HG03159 (cell line): Measurements from ENCODE around the gene ARL15.

Experiments used
- ATAC-seq: cut with Tn5 transposase; IDR thresholded peaks from one replicate; pipeline ENCODE4 v1.9.1; 2021; ENCODE audit warnings: mild to moderate bottlenecking, moderate library complexity; ENCODE audit not compliant: unreplicated experiment

Gene ARL15

DNA sequence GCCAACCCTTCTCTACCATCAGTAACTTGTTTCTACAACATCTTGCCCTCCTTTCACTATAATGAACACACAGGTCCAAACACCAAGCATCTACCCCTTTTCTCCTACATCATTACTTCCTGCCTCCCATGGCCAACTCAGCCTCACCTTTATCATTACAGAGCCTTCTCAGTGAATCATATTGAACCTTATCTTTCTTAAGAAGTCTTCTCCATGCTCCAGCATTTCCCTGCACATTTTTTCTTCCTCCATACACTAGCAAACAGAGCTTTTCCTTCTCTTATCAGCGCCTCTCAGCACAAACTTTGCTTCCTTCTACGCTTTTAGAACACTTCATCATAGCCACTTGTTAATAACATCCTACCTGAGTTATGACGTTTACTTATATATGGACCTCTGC is 148.2 kb downstream of the ARL15 start:
- ATAC-seq = no peak

DNA sequence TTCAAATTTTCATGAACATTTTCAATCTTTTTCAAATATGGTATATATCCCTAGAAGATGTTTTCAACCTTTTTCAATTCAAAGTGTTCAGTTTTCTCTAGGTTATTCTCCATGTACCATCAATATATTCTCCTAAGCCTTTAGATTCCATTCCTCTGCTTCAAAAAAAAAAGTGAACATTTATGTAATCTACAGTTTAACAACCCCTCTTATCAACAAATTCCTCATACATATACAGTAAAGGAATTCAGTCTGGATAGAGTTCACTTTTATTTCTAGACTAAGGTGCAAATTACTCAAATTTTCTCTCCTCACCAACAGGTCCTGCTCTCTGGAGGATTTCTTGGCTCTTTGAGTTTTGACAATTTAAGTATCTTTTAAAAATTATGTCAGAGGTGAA is 150.0 kb downstream of the ARL15 start:
- ATAC-seq = no peak

DNA sequence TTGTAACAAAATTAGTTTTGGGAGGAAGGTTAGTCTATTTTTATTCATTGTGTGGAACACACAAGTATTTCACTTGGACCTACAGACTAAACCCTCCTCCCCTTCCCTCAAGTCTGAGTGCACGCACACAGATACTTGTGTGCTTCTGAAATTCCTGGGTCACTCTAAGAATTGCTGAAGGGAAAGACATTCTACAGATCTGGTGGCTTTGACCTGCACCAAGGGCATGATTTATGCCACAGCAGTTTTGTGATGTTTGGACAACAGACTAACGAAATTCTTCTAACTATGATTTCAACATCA is 150.5 kb downstream of the ARL15 start:
- peak; percentile 7 for ATAC-seq

DNA sequence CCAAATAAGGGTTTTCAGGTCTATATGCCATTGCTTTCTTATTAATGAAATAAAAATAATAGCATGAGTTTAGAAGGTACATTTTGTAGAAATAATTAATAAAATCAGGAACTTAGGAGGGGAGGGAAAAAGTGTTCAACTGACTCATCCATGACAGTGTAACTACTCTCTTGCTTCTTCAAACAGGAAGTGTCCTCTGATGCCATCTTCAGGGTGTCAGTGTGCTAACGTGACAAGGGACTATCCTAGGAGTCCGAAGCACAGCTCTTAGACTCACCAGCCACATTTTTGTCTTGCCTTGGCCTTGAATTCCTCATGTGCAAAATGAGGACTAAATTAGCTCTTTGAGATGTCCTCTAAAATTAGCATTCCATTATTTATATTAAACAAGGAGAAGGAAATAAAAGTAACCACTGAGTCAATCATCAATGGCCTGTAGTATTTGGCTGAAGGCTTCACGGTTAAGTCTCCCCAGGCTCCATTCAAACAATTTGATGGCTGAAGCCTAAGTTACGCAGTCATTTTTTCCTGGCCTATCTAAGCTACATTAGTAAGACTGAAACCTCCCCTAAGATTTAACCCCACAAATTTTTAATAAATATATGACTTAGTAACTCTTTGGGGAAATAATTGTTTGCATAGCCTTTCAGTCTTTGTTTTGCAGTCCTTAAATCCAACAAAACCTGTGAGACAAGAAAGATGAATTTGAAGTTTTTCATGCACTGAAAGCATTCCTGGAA is 151.1 kb downstream of the ARL15 start:
- peak; percentile 70 for ATAC-seq

DNA sequence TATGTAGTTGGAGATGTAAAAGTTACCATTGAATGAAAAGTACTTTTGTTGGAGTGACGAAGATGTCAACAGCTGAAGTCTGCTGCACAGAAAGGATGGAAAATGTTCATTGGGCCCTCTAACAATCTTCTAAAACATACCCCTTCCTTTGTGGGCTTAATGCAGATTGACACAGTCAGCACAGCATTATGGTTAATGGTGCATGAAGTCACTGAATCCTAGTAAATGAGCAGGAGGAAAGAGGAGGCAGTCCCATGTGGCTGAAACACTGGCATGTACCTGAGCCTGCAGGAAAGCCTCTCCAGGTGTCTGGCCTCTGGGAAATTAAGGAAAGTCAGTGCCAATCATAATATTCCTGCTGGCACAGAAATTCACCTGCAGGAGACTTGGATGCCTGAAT is 153.8 kb downstream of the ARL15 start:
- ATAC-seq = no peak

DNA sequence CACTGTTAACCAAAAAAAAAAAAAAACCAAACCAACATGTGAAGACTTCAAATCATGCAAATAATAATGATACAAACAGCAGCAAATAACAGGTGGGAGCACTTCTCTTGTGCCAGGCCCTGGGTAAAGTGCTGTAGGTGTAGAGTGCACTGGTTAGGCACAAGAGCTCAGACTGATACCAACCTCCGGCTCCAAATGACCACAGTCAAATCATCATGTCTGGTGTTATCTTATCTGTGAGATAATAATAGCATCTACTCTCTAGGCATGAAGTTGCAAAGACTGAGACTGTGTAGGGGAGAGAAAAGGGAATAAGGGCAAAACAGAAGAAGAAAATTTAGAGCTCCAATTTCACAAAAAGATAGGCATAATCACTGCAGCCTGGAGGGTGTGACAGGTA is 159.5 kb downstream of the ARL15 start:
- no peak for ATAC-seq

DNA sequence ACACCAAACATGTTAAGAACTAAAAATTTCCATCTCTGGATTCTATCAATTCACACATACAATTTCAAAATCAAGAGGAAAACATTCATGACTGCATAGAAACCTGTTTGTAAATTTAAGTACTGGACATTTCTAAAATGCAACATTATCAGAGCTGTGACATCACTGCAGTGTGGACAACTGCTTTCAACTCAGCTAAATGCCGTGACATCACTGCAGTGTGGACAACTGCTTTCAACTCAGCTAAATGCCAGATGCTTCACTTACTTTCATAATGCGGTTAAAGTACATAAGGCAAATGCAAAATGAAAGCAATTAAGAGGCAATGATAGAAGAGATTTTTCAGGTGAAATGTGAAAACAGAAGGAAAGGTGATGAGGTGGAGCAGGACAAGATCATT is 161.5 kb downstream of the ARL15 start:
- no peak for ATAC-seq

DNA sequence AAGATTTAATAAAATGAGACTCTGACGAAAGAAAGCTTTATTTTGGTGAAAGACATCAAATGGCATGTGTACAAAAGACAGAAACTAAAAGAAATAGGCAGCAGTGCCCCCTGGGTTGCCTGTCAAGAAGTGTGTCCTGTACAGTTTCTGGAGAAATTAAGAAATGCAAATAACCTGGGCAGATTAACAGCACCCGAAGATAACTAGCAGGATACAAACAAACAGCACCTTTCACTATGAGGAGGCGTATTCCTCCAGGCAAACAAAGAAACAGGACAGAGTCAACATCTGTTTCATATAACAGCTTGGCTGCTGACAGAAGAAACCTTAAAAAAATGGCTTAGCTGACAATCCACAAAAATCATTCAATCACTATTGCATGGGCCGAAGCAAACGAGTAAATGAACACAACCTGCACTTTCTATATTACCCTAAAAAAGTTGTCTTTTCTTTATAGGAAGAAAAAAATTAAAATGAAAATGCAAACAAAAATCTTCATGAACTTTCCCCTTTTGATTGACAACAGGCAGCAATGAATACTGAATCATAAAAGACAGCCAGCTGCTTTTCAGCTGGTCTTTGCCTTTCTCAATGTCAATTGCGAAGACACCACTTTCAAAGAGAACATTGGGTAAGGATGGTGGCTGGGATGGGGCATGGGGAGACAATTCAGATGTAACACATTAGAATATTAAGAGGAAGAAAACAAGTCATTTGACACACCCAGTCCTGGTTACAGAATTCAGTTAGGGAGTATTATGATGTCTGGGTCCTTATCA is 162.1 kb downstream of the ARL15 start:
- ATAC-seq = no peak

DNA sequence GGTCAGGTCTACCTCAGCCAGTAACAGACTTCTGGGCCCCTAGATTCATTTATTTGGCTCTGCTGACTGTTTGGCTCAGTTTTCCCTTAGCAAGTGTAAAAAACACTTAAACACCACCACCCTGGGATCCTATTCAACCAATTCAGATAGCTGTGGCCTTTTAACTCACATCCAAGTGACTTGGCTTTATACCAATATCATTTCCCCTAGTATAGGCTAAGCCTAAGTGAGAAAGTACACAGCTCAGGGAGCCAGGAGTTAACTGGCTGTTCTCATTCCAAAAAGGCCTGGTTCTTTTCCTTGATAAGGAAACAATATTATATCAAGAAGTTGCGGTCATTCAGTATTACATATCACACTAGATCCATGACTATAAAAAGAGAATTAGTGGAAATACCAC is 163.5 kb downstream of the ARL15 start:
- no peak for ATAC-seq

DNA sequence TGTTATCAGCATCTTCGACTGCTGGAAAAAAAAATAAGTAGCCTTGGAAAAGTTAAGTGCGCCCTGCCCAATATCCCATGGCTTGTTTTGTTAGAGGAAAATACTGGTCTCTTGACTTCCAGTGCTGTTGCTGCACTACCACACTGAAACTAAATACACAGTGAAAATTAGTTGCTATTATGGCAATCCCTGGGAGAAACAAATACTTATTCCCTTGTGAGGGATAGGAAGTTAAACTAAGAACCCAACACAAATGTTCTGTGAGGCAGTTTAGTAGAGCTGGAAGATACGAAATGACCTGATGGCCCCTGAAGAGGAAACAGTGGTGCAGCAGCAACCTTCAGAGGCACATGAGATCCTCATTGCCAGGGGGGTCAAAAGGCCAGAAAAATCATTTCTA is 164.0 kb downstream of the ARL15 start:
- no peak for ATAC-seq

DNA sequence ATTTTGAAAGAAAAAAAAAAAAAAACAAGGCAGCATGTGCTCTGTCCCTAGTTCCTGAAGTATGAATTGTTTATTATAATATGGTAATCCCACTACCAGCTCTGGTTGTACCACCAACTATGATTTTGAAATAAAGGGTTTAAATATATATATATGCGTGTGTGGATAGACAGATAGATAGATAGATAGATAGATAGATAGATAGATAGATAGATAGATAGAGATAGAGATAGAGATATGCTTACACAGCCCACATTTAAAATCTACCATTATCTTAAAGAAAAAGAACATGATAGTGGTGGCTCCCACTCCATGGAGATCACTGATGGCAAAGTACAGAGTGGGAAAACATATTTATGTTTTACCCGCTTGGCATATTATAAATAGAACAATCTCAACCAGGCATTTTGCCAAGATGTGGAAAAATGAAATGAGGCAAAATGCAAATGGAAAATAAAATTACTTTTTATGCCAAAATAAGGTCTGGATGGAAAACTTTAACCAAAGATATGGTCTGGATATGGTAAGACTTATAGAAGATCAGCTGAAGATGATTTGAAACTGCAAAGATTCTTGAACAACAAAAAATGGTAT is 170.0 kb downstream of the ARL15 start:
- ATAC-seq = no peak

DNA sequence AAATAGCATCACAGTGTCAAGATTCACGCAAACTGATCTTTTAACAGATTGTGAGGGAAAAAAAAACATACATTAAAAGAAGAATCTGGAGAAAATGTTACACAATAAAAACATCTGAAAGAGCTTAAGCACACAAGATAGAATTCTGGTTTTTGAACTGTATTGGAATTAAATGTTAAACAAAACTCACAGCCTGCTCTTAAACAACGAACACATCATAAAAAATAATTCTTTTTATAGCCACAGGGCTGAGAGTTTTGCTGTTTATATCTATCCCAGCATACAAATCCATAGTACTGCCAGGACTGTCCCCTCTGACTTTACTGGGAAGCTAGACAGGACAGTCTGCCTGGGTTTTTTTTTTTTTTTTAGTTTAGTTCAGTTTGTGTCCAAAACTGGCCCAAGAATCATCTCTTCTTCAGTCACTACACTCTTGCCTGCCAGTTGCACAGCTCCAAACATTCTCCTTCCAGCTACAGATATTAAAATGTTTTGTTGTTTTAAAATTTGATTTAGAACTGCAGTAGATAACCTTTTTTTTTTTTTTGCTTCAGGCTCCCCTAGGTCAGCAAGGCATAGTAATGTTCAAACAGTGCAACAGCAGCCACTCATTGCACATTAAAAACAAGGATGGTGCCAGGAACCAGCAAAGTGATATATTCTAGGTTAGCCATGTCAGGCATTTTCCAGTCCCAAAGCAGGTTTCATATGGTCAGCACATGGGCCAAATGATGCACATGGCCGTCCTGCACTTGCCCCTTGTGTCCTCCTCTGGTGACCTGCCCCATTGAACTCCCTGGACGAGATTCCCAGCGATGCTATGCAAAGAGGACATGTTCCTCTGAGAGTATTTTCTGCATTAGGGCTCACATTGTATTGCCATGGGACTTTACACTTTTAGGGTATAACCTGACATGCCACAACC is 173.6 kb downstream of the ARL15 start:
- ATAC-seq = no peak

DNA sequence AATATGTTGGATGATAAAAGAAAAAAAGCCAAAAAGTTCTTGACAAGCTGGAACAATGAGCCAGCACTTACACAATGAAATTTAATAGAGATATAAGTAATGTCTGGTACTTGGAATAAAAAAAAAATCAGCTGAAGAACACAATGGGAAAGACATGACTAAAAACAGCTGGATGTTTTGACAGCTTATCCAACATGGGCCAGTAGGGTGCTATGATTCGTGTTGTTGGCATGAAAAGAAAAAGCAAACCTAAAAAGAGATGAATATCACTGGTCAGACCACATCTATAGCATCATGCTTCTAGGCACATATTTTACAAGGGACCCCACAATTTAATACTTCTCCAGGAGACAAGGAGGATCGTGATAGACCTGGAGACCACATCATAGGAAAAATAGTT is 175.3 kb downstream of the ARL15 start:
- no peak for ATAC-seq

DNA sequence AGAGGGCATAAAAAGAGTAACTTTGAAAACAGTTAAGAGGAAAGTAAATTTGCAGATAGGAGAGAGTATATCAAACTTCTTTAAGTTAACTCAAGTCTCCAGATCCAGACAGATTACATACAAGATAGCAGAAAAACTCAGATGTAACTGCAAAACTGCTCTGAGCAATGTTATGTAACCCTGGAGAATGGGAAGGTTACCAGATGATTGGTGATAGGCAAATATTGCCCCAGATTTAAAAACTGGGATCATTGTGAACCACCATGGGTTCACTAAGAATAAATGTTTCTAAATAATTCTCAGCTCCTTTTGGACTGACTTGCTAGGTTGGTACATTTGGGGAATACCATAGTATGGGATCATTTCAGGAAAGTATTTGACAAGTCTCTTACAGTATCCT is 176.5 kb downstream of the ARL15 start:
- no peak for ATAC-seq

DNA sequence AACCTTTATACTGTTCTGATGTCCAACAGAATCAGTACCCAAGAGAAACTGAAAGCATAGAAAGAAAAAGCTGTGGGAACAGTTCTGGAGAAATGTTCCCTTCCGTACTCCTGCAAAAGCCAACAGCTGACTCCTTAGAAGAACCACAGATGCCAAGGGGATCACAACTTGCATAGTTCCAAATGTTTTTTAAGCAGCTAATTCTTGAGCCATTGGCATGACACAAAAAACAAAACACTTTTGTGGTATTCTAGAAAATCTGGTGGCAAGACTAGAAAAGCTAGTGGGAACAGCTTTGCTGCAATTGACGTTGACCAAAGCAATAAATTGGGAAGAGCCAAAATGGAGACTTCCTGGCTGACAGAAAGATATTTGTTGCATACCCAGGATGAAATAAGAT is 189.9 kb downstream of the ARL15 start:
- ATAC-seq = no peak

DNA sequence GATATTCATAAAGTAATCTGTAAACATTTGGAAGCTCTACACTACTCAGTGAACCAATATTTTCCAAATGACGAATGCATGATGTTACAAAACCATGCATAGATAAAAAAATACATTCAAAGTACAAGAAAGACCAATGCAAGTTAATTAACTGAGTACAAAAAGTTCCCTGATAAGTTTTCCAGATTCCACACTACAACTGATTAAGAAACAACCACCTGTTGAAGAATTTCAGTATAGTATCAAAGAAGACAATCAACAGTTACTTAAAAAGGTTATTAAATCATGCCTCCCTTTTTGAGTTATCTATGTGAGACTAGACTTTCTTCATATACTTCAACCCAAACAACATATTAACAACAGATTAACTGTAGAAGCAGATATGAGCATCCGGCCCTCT is 192.4 kb downstream of the ARL15 start:
- no peak for ATAC-seq

DNA sequence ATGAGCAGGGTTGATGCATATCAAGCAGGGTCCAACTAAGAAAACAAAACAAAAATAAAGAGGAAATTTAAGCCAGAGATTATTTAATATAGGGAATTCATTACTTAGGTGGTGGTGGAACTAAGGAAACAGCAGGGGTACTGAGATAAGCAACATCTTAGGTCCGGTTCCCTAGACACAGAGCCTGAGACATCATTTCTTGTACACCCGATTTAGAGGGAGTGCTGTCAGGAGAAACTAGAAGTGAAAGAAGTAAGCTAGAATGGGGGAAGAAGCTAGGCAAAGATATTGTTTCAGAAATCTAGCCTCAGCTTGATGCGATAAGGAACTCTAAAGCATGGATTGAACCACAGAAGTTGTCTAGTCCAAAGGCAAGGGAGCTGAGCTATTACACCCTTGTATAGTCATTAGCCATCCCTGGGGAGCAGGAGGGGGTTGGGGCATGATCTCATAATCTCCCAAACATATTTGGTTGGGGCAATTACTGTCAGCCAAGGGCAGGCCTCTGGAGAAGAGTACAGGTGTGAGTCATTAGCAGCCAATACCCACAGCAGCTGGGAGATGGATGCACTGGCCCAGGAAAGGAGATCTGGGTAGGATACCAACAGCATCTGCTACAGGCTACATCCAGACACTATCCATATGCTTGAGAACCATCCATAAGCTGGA is 194.5 kb downstream of the ARL15 start:
- no peak for ATAC-seq

DNA sequence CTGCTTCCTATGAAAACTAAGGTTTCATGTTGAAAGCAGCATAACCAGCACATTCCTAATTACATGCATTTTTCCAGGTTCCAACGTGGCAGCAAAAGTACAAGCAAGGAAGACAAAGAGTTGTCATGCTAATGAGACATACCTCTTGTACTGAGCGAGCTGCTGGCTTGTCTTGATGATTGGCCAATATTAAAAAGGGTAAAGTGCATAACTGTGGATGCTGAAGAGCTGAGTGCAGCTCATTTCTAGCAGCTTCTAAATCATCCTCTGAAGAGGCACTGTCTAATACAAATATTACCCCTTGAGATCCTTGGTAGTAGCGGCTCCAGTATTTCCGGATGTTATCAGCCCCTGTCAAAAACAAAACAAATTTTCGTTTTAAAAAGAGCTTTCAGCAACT is 197.3 kb downstream of the ARL15 start:
- no peak for ATAC-seq

DNA sequence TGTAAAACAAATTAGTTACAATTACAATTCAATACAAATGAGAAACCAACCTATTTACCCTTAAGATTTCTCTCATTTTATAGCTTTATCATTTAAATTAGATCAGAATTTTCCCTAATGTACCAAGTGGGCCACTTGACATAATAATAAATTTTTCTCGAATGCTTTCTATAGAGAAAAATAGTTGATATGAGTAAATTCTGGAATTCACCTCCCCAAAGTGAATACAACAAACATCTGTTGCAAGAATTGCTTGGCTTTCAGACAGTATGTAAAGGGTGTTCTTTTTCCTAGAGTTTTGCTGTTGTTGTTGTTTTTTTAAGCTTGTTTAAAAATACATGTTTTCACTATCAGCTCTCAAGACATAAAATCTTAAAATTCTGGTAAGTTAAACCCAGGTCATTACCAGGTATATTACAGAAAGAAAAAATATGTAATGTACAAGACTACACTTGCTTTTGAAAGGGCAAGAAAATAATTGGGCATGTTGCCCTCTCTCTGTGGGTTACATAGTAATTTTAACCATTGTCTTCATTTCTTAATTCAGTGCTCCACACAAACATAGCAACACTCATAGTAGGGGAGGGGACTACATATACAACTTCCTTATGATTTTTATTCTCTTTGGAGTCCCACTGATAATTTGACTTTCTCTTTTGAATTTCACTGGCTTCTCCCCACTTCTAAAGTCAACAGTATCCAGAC is 200.6 kb downstream of the ARL15 start:
- no peak for ATAC-seq

DNA sequence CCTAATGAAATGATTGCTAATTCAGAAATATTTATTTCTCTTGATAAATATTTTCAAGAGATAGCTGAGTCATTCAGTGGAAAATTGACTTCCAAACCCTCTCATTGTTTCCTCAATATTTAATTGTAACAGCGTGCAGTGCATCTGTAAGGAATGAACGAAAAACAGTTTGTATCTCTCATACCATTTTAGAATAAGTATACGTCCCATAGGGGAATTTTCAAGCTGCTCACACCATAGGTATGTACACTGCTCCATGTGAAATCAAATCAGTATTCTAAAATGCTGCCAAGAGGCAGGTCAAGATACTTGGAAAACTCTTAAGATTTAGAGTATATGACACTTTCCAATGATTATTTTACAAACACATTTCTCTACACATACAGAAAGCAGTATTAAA is 202.2 kb downstream of the ARL15 start:
- no peak for ATAC-seq
